Lung microvascular endothelial cell (primary cell): ENCODE results near the gene ARHGAP15. TPM values are rescaled to one million over a fixed set of nuclear protein-coding genes. Genes with fewer than 3 reads are reported as not detected.

ENCODE experiments used
- DNase-seq, 2 donors: peaks; one replicate each; pipeline versions ENCODE4 v3.0.0 to v3.0.0-alpha.2; 2010; ENCODE audit warnings: low read depth in 2 of 2
- total RNA-seq: library from RNA; depleted of rRNA; stranded (reverse); fragments of >200 nt; gene quantifications from 2 replicates; pipeline ENCODE4 v1.2.1, GENCODE V29; 2014

Gene ARHGAP15
- total RNA-seq, 1 donor from 2014 or later, result not detected

- DNase-seq, result no peak
Observed at GRCh38 chr2:143623231-143623908, 494.2 kb downstream of the ARHGAP15 start.

- DNase-seq, result no peak
Observed at GRCh38 chr2:143623909-143624260, 494.7 kb downstream of the ARHGAP15 start.

GRCh38 chr2:143629340-143629739 lies 500.1 kb downstream of the ARHGAP15 start:
- no peak for DNase-seq

GRCh38 chr2:143632751-143633374 lies 503.6 kb downstream of the ARHGAP15 start:
- DNase-seq, result no peak

GRCh38 chr2:143633419-143633818 lies 504.2 kb downstream of the ARHGAP15 start:
- DNase-seq, result no peak

- no peak for DNase-seq
Observed at GRCh38 chr2:143635302-143635701, 506.1 kb downstream of the ARHGAP15 start.

GRCh38 chr2:143635936-143636335 lies 506.7 kb downstream of the ARHGAP15 start:
- DNase-seq, result no peak

GRCh38 chr2:143640826-143641225 lies 511.6 kb downstream of the ARHGAP15 start:
- DNase-seq, result no peak

- no peak for DNase-seq
Observed at GRCh38 chr2:143645921-143646645, 516.9 kb downstream of the ARHGAP15 start.

GRCh38 chr2:143649226-143649740 lies 520.1 kb downstream of the ARHGAP15 start:
- DNase-seq, result no peak

- DNase-seq, result no peak
Observed at GRCh38 chr2:143652692-143653091, 523.5 kb downstream of the ARHGAP15 start.

- DNase-seq, result no peak
Observed at GRCh38 chr2:143668234-143668633, 539.0 kb downstream of the ARHGAP15 start.

GRCh38 chr2:143674051-143674450 lies 544.8 kb downstream of the ARHGAP15 start:
- DNase-seq, result no peak

GRCh38 chr2:143675021-143675420 lies 545.8 kb downstream of the ARHGAP15 start:
- no peak for DNase-seq

- DNase-seq, result no peak
Observed at GRCh38 chr2:143679617-143680016, 550.4 kb downstream of the ARHGAP15 start.

- DNase-seq, result no peak
Observed at GRCh38 chr2:143680885-143681405, 551.7 kb downstream of the ARHGAP15 start.

GRCh38 chr2:143682436-143683055 lies 553.3 kb downstream of the ARHGAP15 start:
- DNase-seq, result no peak

GRCh38 chr2:143683977-143684376 lies 554.8 kb downstream of the ARHGAP15 start:
- no peak for DNase-seq

- DNase-seq, result no peak
Observed at GRCh38 chr2:143684551-143685320, 555.5 kb downstream of the ARHGAP15 start.

- no peak for DNase-seq
Observed at GRCh38 chr2:143685421-143686078, 556.3 kb downstream of the ARHGAP15 start.
